Uterus (tissue), 4 donors: ENCODE results near the gene NHLRC4. TPM values are rescaled to one million over a fixed set of nuclear protein-coding genes. Genes with fewer than 3 reads are reported as not detected.

ENCODE experiments used
- DNase-seq, 2 donors: peaks; one replicate each; pipeline ENCODE4 v3.0.0-alpha.2; 2019 to 2020
- H3K27ac ChIP-seq, 2 donors: fragments of 200-600 bp; sonication (generic); 1 replicate in 1 of 2; 2 replicates in 1 of 2; pipeline ENCODE4 v1.5.1; 2016 to 2018
- H3K27me3 ChIP-seq, 2 donors: fragments of 200-600 bp; sonication (generic); one replicate each; pipeline ENCODE4 v1.5.1; 2018 to 2019; ENCODE audit warnings: control low read depth in 1 of 2
- H3K36me3 ChIP-seq, 2 donors: fragments of 200-600 bp; sonication (generic); one replicate each; pipeline ENCODE4 v1.5.1; 2019; ENCODE audit warnings: control low read depth in 1 of 2
- H3K4me1 ChIP-seq, 2 donors: fragments of 200-600 bp; sonication (generic); one replicate each; pipeline ENCODE4 v1.5.1; 2018 to 2019; ENCODE audit warnings: control low read depth in 1 of 2
- H3K4me3 ChIP-seq, 2 donors: fragments of 200-600 bp; sonication (generic); 1 replicate in 1 of 2; 2 replicates in 1 of 2; pipeline ENCODE4 v1.5.1; 2018 to 2019; ENCODE audit warnings: mild to moderate bottlenecking in 1 of 2
- H3K9me3 ChIP-seq, 2 donors: fragments of 200-600 bp; sonication (generic); one replicate each; pipeline ENCODE4 v1.5.1; 2019; ENCODE audit warnings: control low read depth in 1 of 2
- POLR2A ChIP-seq, 2 donors: fragments of 450-650 bp; IDR thresholded peaks; one replicate each; pipeline ENCODE4 v1.6.1; 2016; ENCODE audit warnings: antibody characterized with exemption in 2 of 2, mild to moderate bottlenecking in 1 of 2, moderate library complexity in 1 of 2
- intact Hi-C: fragments of 100-400 bp; cut with DNase I; formaldehyde crosslinking; loops from one replicate; pipeline ENCODE4 v1.15.1; 2023; ENCODE audit warnings: low total_unique reads
- total RNA-seq, 4 donors: library from RNA; depleted of rRNA in 3 of 4; stranded (reverse); fragments of >200 nt in 3 of 4; gene quantifications; one replicate each; pipeline versions ENCODE4 v1.1.0 to v1.2.4, GENCODE V29; 2014 to 2023
- TF ChIP-seq, protein P1 (sequence below), 4 experiments: fragments of 200-600 bp in 2 of 4; fragments of 450-650 bp in 2 of 4; sonication (generic) in 2 of 4; IDR thresholded peaks; one replicate each; pipeline ENCODE4 v1.5.1; 2016 to 2019; ENCODE audit warnings: antibody characterized with exemption in 4 of 4, mild to moderate bottlenecking in 2 of 4, moderate library complexity in 1 of 4
- donor health status: DM: yes; HTN: yes; CAD: no.

The NHLRC4 gene
- total RNA-seq, 4 donors from 2014 or later: 1.2 to 7.5 (median 1.5) TPM

DNA sequence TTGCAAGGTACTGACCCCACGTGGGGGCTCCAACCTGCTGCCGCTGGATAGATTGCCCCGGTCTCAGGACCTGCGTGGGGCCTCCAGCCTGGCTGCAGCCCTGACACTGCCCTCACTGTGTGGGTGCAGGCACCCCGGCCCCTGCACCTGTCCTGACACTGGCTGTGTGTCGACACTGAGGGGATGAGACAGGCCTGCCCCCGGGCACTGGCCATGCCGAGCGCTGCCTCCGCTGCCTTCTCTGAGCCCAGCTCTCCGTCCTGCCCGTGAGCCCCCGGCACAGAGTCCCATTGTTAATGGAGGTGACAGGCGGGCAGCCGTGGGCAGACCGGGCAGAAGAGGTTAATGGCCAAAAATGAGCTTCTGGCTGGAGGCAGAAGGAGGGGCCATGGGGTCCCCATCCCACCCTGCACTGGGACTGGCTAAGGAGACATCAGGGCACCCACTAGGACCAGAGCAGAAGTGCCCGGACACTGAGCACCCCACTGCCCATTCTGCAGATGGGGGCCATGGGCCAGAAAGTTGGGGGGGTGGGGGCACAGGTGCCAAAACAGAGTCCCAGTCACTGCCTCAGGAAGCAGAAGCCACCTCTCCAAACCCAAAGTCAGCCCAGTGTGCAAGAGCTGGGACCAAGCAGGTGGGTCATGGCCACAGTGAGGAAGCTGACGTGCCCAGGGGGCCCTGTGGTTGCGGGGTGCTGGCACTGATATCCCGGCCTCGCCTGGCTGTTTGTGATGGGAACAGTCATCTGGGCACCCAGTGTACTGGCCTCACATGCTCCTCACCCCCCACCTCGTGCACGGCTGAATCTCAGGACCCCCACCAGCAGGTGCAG is 9.1 kb upstream of the NHLRC4 start:
- Histone ChIP-seq H3K4me3 (no peak overlapping the region), H3K27me3 (peaks cover 0 to 11% of the 10 kb centered on the region in 2 donors), H3K36me3 (no peaks in the 10 kb centered on the region), H3K9me3 (no peaks in the 10 kb centered on the region), H3K27ac (no peak overlapping the region), H3K4me1 (peaks cover 0 to 12% of the 10 kb centered on the region in 2 donors)
- intact Hi-C loops: no loop called here
- no peak for DNase-seq
- no peak for TF ChIP-seq POLR2A (IDR thresholded peaks at IDR 0.05)
- TF ChIP-seq, protein P1, sequence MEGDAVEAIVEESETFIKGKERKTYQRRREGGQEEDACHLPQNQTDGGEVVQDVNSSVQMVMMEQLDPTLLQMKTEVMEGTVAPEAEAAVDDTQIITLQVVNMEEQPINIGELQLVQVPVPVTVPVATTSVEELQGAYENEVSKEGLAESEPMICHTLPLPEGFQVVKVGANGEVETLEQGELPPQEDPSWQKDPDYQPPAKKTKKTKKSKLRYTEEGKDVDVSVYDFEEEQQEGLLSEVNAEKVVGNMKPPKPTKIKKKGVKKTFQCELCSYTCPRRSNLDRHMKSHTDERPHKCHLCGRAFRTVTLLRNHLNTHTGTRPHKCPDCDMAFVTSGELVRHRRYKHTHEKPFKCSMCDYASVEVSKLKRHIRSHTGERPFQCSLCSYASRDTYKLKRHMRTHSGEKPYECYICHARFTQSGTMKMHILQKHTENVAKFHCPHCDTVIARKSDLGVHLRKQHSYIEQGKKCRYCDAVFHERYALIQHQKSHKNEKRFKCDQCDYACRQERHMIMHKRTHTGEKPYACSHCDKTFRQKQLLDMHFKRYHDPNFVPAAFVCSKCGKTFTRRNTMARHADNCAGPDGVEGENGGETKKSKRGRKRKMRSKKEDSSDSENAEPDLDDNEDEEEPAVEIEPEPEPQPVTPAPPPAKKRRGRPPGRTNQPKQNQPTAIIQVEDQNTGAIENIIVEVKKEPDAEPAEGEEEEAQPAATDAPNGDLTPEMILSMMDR (IDR thresholded peaks at IDR 0.05): no peak

DNA sequence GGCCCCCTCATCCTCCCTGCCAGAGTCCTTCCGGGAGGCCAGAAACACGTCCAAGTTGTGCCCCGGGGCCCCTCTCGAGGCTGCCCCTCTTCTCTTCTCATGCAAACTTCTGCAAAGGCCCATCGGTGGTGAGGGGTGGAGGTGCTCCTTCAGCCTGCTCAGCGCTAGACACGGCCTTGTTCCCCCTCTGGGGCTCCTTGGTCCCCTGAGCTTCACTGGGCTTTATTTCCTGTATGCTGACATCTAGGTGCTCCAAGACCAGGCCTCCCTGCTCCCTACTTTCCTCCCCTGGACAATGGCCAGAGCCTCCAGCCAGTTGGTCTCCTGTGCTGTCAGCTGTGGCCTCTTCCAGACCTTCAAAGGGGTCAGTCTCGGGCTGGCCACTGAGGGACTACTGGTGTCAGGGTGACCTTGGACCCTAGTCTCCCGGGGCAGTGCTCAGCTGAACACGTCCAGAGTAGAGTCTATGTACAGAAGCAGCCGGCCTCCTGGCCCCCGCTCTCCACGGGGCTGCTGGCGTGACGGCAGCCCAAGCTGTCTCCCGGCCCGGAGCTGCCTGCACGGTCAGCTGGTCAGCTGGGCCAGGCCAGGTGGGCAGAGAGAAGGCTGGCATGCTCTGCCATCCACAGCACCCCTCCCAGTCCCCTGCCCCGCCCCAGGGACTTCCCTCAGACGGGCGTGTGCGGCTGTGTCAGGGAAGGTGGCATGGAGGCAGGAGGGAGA is 8.3 kb upstream of the NHLRC4 start:
- TF ChIP-seq, protein P1 (IDR thresholded peaks at IDR 0.05): no peak
- TF ChIP-seq POLR2A (IDR thresholded peaks at IDR 0.05): no peak
- Histone ChIP-seq H3K36me3 (no peaks in the 10 kb centered on the region), H3K9me3 (no peaks in the 10 kb centered on the region), H3K27me3 (peaks cover 0 to 11% of the 10 kb centered on the region in 2 donors), H3K27ac (no peak overlapping the region), H3K4me1 (peaks cover 0 to 12% of the 10 kb centered on the region in 2 donors), H3K4me3 (no peak overlapping the region)
- DNase-seq: no peak
- intact Hi-C loops: no loop called here

DNA sequence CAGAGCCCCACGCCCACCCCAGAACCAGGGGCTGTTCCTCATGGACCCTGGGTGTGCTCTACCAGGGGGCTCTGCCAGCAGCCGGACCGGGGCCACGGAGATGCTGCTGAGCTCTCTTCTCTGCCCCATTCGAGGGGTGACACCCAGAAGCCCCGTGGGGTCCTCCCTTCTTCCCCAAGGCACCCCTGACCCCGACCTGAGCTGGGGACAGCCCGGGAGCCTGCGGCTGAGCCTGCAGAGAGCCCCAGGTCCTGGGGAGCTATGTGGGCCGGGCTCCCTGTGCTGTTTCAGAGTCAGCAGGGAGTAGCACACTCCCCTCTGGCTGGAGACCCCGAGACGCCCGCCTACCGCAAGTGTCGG is 7.8 kb upstream of the NHLRC4 start:
- DNase-seq: no peak
- no peak for TF ChIP-seq POLR2A (IDR thresholded peaks at IDR 0.05)
- TF ChIP-seq, protein P1 (IDR thresholded peaks at IDR 0.05): no peak
- Histone ChIP-seq H3K4me1 (peaks cover 0 to 12% of the 10 kb centered on the region in 2 donors), H3K27me3 (peaks cover 0 to 11% of the 10 kb centered on the region in 2 donors), H3K9me3 (no peaks in the 10 kb centered on the region), H3K36me3 (no peaks in the 10 kb centered on the region), H3K27ac (no peak overlapping the region), H3K4me3 (no peak overlapping the region)
- intact Hi-C loops: no loop called here

DNA sequence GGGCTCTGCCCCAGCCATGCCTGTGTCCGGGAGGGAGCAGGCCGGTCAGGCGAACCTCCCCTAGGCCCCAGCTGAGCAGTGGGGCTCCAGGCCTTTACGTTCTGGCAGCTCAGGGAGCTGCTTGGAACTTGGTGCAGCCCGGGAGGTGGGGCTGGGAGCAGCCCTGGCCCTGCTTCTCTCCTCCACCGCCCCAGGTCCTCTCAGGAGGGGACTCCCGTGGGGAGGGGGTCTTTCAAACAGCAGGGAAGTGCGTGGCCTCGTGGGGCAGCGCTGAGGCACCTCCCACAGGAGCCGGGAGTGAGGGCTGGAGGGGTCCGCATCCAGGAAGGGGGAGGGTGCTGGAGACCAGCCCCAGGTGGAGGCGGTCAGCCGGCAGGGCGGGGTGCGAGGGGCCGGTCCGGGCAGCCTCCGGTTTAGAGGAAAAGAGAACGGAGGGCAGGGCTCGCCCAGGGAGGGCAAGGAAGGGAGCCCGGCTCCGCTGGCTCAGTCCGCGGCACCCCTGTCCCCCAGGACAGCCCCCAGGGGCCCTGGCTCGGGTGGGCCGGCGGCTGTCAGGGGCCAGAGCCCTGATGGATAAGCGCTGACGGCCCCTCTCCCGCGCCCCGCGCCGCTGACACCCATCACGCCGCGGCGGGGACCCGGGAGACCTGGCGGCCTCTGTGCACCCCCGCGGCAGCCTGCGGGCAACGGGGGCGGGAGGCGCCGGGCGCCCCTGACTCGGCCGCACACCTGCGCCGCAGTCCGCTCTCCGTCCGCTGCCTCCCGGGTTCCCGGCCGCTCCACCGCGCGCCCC is 7.2 kb upstream of the NHLRC4 start:
- Histone ChIP-seq H3K4me3 (no peak overlapping the region), H3K27ac (no peak overlapping the region), H3K4me1 (peaks cover 0 to 12% of the 10 kb centered on the region in 2 donors), H3K27me3 (peaks cover 0 to 11% of the 10 kb centered on the region in 2 donors), H3K36me3 (no peaks in the 10 kb centered on the region), H3K9me3 (no peaks in the 10 kb centered on the region)
- intact Hi-C loops: no loop called here
- DNase-seq: no peak
- TF ChIP-seq, protein P1 (IDR thresholded peaks at IDR 0.05): no peak
- TF ChIP-seq POLR2A (IDR thresholded peaks at IDR 0.05): no peak
